GM18507 (cell line): ENCODE data around the gene KRT71.

Experiments
- DNase-seq: peaks from one replicate; pipeline ENCODE4 v3.0.0; 2011; ENCODE audit warnings: low read depth; ENCODE audit not compliant: insufficient read length; ENCODE audit errors: extremely low spot score
- FAIRE-seq: peaks from 2 replicates; lab custom pipeline; 2011; peaks lifted over from hg19 to GRCh38; lab: Jason Lieb, UNC

KRT71 gene

GRCh38 chr12:52578469-52578868 lies 25.5 kb upstream of the KRT71 start:
- DNase-seq (no peak), FAIRE-seq (no peak)

GRCh38 chr12:52577316-52577715 lies 24.4 kb upstream of the KRT71 start:
- FAIRE-seq, result no peak

GRCh38 chr12:52575948-52576347 lies 23.0 kb upstream of the KRT71 start:
- no peak for FAIRE-seq

More at GRCh38 chr12:52577316-52577715, 24.4 kb upstream of the KRT71 start:
- DNase-seq, result no peak

GRCh38 chr12:52575256-52575655 lies 22.3 kb upstream of the KRT71 start:
- FAIRE-seq, result no peak

More at GRCh38 chr12:52575948-52576347, 23.0 kb upstream of the KRT71 start:
- DNase-seq, result no peak

GRCh38 chr12:52573743-52574142 lies 20.8 kb upstream of the KRT71 start, which contains the start of gene KRT74:
TSS of gene KRT74 (minus strand) at chr12:52573843. CDS start at chr12:52573777, 66 bp downstream.
- no peak for FAIRE-seq
- no peak for DNase-seq

More at GRCh38 chr12:52575256-52575655, 22.3 kb upstream of the KRT71 start:
- no peak for DNase-seq

- DNase-seq, result no peak
- FAIRE-seq, result no peak
Observed at GRCh38 chr12:52573306-52573705, 20.4 kb upstream of the KRT71 start.

GRCh38 chr12:52570511-52570910 lies 17.6 kb upstream of the KRT71 start:
- no peak for FAIRE-seq
- DNase-seq, result no peak

- DNase-seq (no peak), FAIRE-seq (no peak)
Observed at GRCh38 chr12:52568111-52568510, 15.2 kb upstream of the KRT71 start.

- no peak for FAIRE-seq
- DNase-seq, result no peak
Observed at GRCh38 chr12:52566847-52567291, 13.9 kb upstream of the KRT71 start.

GRCh38 chr12:52564582-52564981 lies 11.6 kb upstream of the KRT71 start:
- no peak for DNase-seq
- FAIRE-seq, result no peak

GRCh38 chr12:52561880-52562449 lies 9.0 kb upstream of the KRT71 start:
- no peak for DNase-seq
- no peak for FAIRE-seq

GRCh38 chr12:52559979-52560378 lies 7.0 kb upstream of the KRT71 start:
- FAIRE-seq (no peak), DNase-seq (no peak)

GRCh38 chr12:52558781-52559445 lies 6.0 kb upstream of the KRT71 start:
- no peak for FAIRE-seq
- no peak for DNase-seq

GRCh38 chr12:52557476-52557875 lies 4.5 kb upstream of the KRT71 start:
- no peak for FAIRE-seq
- no peak for DNase-seq

GRCh38 chr12:52555577-52555976 lies 2.6 kb upstream of the KRT71 start:
- DNase-seq (no peak), FAIRE-seq (no peak)

GRCh38 chr12:52552055-52552454 lies 890 bp downstream of the KRT71 start:
- DNase-seq (no peak), FAIRE-seq (no peak)

GRCh38 chr12:52551216-52551865 lies 1.6 kb downstream of the KRT71 start:
- DNase-seq, result no peak
- no peak for FAIRE-seq

- DNase-seq (no peak), FAIRE-seq (no peak)
Observed at GRCh38 chr12:52546126-52546525, 6.8 kb downstream of the KRT71 start.

- FAIRE-seq (no peak), DNase-seq (no peak)
Observed at GRCh38 chr12:52543985-52544883, 8.7 kb downstream of the KRT71 start.
